Nephron (organoid): ENCODE results near the gene PLEKHA5.
A peak's percentile ranks its signal among the peaks of the same experiment; 100 is the strongest.
"Not testable (repeated sequence)": the region's sequence is repeated elsewhere in the genome, so short reads cannot be mapped to it uniquely, and the experiment has no call there.

Experiments
- H3K27ac Mint-ChIP-seq, 3 experiments: 2 replicates each; pipeline ENCODE4 v1.8.0; 2020; ENCODE audit warnings: mixed read lengths in 3 of 3, mild to moderate bottlenecking in 2 of 3, moderate library complexity in 1 of 3
- H3K27me3 Mint-ChIP-seq: 2 replicates; pipeline ENCODE4 v1.8.0; 2021; ENCODE audit warnings: low read depth, mild to moderate bottlenecking, moderate library complexity, mixed read lengths
- H3K36me3 Mint-ChIP-seq: 2 replicates; pipeline ENCODE4 v1.8.0; 2020; ENCODE audit warnings: low read depth, mixed read lengths
- H3K4me1 Mint-ChIP-seq: 2 replicates; pipeline ENCODE4 v1.8.0; 2020; ENCODE audit warnings: mixed read lengths
- H3K4me3 Mint-ChIP-seq, 3 experiments: 2 replicates each; pipeline ENCODE4 v1.8.0; 2020; ENCODE audit warnings: mild to moderate bottlenecking in 3 of 3, mixed read lengths in 3 of 3, moderate library complexity in 2 of 3
- H3K9me3 Mint-ChIP-seq: 2 replicates; pipeline ENCODE4 v1.8.0; 2020; ENCODE audit warnings: mixed read lengths
- CTCF ChIP-seq, 3 experiments: fragments of 200-600 bp; sonication (generic); IDR thresholded peaks; one replicate each; pipeline ENCODE4 v1.5.0; 2021; ENCODE audit warnings: antibody characterized with exemption in 3 of 3; ENCODE audit not compliant: unreplicated experiment in 3 of 3

PLEKHA5 gene

DNA sequence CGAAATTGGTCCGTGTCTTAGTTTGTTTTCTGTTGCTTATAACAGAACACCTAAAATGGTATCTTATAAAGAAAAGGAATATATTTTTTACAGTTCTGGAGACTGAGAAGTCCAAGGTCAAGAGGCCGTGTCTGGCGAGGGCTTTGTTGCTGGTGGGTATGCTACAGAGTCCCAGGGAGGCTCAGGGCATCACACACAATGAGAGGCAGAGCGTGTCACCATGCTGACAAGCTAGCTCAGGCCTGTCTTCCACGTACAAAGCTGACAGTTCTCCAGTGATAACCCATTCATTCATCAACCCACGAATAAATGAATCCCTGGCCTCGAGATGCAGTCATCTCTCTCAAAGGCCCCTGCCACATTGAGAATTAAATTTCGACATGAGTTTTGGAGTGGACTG is 253.0 kb downstream of the PLEKHA5 start:
- Mint-ChIP-seq H3K27me3 (no peaks in the 10 kb centered on the region), H3K36me3 (peaks cover 27% of the 10 kb centered on the region), H3K9me3 (no peaks in the 10 kb centered on the region), H3K4me1 (peaks cover 13% of the 10 kb centered on the region), H3K4me3 (no peak overlapping the region), H3K27ac (peak overlapping the region in 2 of 3 experiments; percentile 38 to 46)
- TF ChIP-seq CTCF (IDR thresholded peaks at IDR 0.05; ENCODE audit: unreplicated experiment in 3 of 3): no peak

- H3K4me1 Mint-ChIP-seq: peaks cover 45% of the 10 kb centered on the region
- no peaks in the 10 kb centered on the region for H3K9me3 Mint-ChIP-seq
- peak overlapping the region; percentile 88 to 93 (median 93) for H3K27ac Mint-ChIP-seq
- H3K27me3 Mint-ChIP-seq: no peaks in the 10 kb centered on the region
- TF ChIP-seq CTCF (IDR thresholded peaks at IDR 0.05; ENCODE audit: unreplicated experiment in 3 of 3): no peak
- peak overlapping the region in 2 of 3 experiments; percentile 15 to 34 for H3K4me3 Mint-ChIP-seq
- H3K36me3 Mint-ChIP-seq: peaks cover 10% of the 10 kb centered on the region
Observed at GRCh38 chr12:19387161-19387560, 257.6 kb downstream of the PLEKHA5 start.

DNA sequence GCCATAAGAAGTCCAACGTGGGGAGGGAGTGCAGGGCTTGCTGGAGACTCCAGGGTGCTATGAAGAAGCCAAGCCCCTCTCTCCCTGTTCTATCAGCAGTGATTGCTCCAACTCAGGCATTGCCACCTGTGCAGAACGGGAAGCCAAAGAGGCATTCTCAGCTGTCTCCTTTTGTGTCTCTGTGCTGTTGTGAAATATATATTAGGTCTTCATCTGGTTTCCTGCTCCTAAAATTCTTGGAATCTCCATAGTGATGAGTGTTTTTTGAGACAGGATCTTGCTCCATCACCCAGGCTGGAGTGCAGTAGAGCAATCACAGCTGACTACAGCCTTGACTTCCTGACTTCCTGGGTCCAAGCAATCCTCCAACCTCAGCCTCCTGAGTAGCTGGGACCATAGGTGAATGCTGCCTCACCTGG is 258.6 kb downstream of the PLEKHA5 start:
- Mint-ChIP-seq H3K9me3 (no peaks in the 10 kb centered on the region), H3K4me3 (peak overlapping the region in 1 of 3 experiments; percentile 66), H3K36me3 (peaks cover 10% of the 10 kb centered on the region), H3K4me1 (peaks cover 52% of the 10 kb centered on the region), H3K27ac (peak overlapping the region; percentile 88 to 97 (median 93)), H3K27me3 (no peaks in the 10 kb centered on the region)
- no peak for TF ChIP-seq CTCF (IDR thresholded peaks at IDR 0.05; ENCODE audit: unreplicated experiment in 3 of 3)

DNA sequence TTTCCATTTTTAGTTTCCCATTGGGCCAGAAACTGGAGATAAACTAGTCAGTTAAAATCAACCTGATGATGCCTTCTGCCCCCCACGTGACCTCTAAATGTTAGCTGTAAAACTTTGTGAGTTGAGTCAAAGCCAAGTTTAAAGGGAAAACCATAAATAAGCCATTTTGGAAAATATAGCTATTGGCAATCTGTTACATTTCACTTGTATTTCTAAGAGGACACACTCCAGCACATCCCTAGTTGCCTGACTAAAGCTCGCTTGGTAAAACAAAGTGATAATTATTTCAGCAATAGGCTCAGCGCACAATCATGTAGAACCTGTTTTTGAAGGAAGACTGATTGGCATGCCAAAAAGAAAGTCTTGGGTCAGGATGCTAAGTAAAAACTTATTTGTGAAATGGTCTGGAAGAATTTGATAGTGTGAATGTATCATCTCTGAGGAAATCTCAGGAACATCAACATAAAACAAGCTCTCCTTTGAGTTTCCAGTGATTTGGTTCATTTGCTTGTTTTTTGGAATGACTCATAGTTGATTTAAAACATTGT is 260.6 kb downstream of the PLEKHA5 start:
- Mint-ChIP-seq H3K4me3 (peak overlapping the region in 1 of 3 experiments; percentile 35), H3K4me1 (peaks cover 57% of the 10 kb centered on the region), H3K9me3 (no peaks in the 10 kb centered on the region), H3K36me3 (peaks cover 4% of the 10 kb centered on the region), H3K27ac (peak overlapping the region; percentile 88 to 97 (median 93)), H3K27me3 (no peaks in the 10 kb centered on the region)
- TF ChIP-seq CTCF (IDR thresholded peaks at IDR 0.05; ENCODE audit: unreplicated experiment in 3 of 3): no peak

GRCh38 chr12:19392644-19393043 is 263.1 kb downstream of the PLEKHA5 start:
- H3K4me1 Mint-ChIP-seq: peaks cover 47% of the 10 kb centered on the region
- not testable (repeated sequence) for H3K9me3 Mint-ChIP-seq, H3K27me3 Mint-ChIP-seq, H3K36me3 Mint-ChIP-seq, H3K4me3 Mint-ChIP-seq
- peak overlapping the region in 2 of 3 experiments; percentile 29 to 44 for H3K27ac Mint-ChIP-seq

DNA sequence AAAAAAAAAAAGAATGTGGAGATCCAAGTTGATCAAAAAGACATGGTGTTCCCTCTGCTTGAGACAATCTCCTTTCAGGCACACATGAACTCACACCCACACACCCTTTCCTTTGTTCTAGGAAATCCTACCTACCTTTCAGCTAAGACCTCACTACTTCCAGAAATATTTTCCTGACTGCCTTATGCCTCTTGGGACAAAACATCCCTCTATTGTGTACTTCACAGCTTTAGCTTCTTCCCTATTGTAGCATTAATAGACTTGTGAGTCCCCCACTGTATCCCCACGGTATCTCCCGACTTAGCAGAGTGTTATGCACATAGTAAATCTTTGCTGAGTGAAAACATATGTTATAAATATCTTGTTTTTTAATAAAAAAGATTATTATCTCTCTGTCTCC is 264.9 kb downstream of the PLEKHA5 start:
- no peak for TF ChIP-seq CTCF (IDR thresholded peaks at IDR 0.05; ENCODE audit: unreplicated experiment in 3 of 3)
- Mint-ChIP-seq H3K36me3 (no peaks in the 10 kb centered on the region), H3K27me3 (no peaks in the 10 kb centered on the region), H3K27ac (peak overlapping the region; percentile 35 to 85 (median 66)), H3K9me3 (no peaks in the 10 kb centered on the region), H3K4me1 (peaks cover 31% of the 10 kb centered on the region), H3K4me3 (no peak overlapping the region)
